Measurements from ENCODE around the gene TCP11L2.

The TCP11L2 gene

GRCh38 chr12:106276032-106276740 is 26.3 kb upstream of the TCP11L2 start:
- H3K27ac ChIP-seq (replicated peaks) = no peak overlapping the region
- H3K4me3 ChIP-seq (replicated peaks; ENCODE audit: insufficient read depth, low read length) = no peak overlapping the region
- TF ChIP-seq SPI1 (IDR thresholded peaks at IDR 0.05; ENCODE audit: borderline replicate concordance, low read depth) = no peak
- no peak for TF ChIP-seq GABPA (IDR thresholded peaks at IDR 0.05; ENCODE audit: low read depth)
- no peak for TF ChIP-seq CTCF (IDR thresholded peaks at IDR 0.05; ENCODE audit: insufficient read depth, low read length)
- TF ChIP-seq POLR2AphosphoS5 (IDR thresholded peaks at IDR 0.05; ENCODE audit: low read depth) = no peak
- H3K27me3 ChIP-seq (ENCODE audit: insufficient read depth, poor library complexity, severe bottlenecking) = peaks cover 5% of the 10 kb centered on the region
- no peak for DNase-seq (ENCODE audit: low read depth in 1 of 2, low spot score in 1 of 2)

- Histone ChIP-seq H3K27me3 (ENCODE audit: insufficient read depth, poor library complexity, severe bottlenecking) (peaks cover 14% of the 10 kb centered on the region), H3K4me3 (replicated peaks; ENCODE audit: insufficient read depth, low read length) (no peak overlapping the region), H3K27ac (replicated peaks) (peak overlapping the region; percentile 63)
- DNase-seq (ENCODE audit: low read depth in 1 of 2, low spot score in 1 of 2) = peak in 1 of 2 experiments; percentile 53
- TF ChIP-seq REST (IDR thresholded peaks at IDR 0.05; ENCODE audit: insufficient replicate concordance, low read depth) (no peak), POLR2AphosphoS5 (IDR thresholded peaks at IDR 0.05; ENCODE audit: low read depth) (no peak), CTCF (IDR thresholded peaks at IDR 0.05; ENCODE audit: insufficient read depth, low read length) (no peak), GABPA (IDR thresholded peaks at IDR 0.05; ENCODE audit: low read depth) (no peak), SPI1 (IDR thresholded peaks at IDR 0.05; ENCODE audit: borderline replicate concordance, low read depth) (no peak)
Measured at GRCh38 chr12:106280106-106280505, 22.4 kb upstream of the TCP11L2 start.

- no peak overlapping the region for H3K4me3 ChIP-seq (replicated peaks; ENCODE audit: insufficient read depth, low read length)
- TF ChIP-seq GABPA (IDR thresholded peaks at IDR 0.05; ENCODE audit: low read depth) (no peak), CTCF (IDR thresholded peaks at IDR 0.05; ENCODE audit: insufficient read depth, low read length) (no peak), SPI1 (IDR thresholded peaks at IDR 0.05; ENCODE audit: borderline replicate concordance, low read depth) (no peak)
Measured at GRCh38 chr12:106281056-106281782, 21.3 kb upstream of the TCP11L2 start.

GRCh38 chr12:106281804-106282203 is 20.7 kb upstream of the TCP11L2 start:
- peak overlapping the region; percentile 17; the same call in 1 of the 2 replicates for H3K27ac ChIP-seq (replicated peaks)
- no peak overlapping the region for H3K4me3 ChIP-seq (replicated peaks; ENCODE audit: insufficient read depth, low read length)
- DNase-seq (ENCODE audit: low read depth in 1 of 2, low spot score in 1 of 2) = peak in 1 of 2 experiments; percentile 11
- TF ChIP-seq REST (IDR thresholded peaks at IDR 0.05; ENCODE audit: insufficient replicate concordance, low read depth) (no peak), CTCF (IDR thresholded peaks at IDR 0.05; ENCODE audit: insufficient read depth, low read length) (no peak), SPI1 (IDR thresholded peaks at IDR 0.05; ENCODE audit: borderline replicate concordance, low read depth) (no peak), GABPA (IDR thresholded peaks at IDR 0.05; ENCODE audit: low read depth) (no peak), POLR2AphosphoS5 (IDR thresholded peaks at IDR 0.05; ENCODE audit: low read depth) (no peak)
- peaks cover 17% of the 10 kb centered on the region for H3K27me3 ChIP-seq (ENCODE audit: insufficient read depth, poor library complexity, severe bottlenecking)

More at GRCh38 chr12:106281056-106281782, 21.3 kb upstream of the TCP11L2 start:
- Histone ChIP-seq H3K27me3 (ENCODE audit: insufficient read depth, poor library complexity, severe bottlenecking) (peaks cover 20% of the 10 kb centered on the region), H3K27ac (replicated peaks) (no peak overlapping the region)
- DNase-seq (ENCODE audit: low read depth in 1 of 2, low spot score in 1 of 2) = no peak

All from HL-60 (cell line).